ENCODE results near the gene NANOS3.

NANOS3 gene

DNA sequence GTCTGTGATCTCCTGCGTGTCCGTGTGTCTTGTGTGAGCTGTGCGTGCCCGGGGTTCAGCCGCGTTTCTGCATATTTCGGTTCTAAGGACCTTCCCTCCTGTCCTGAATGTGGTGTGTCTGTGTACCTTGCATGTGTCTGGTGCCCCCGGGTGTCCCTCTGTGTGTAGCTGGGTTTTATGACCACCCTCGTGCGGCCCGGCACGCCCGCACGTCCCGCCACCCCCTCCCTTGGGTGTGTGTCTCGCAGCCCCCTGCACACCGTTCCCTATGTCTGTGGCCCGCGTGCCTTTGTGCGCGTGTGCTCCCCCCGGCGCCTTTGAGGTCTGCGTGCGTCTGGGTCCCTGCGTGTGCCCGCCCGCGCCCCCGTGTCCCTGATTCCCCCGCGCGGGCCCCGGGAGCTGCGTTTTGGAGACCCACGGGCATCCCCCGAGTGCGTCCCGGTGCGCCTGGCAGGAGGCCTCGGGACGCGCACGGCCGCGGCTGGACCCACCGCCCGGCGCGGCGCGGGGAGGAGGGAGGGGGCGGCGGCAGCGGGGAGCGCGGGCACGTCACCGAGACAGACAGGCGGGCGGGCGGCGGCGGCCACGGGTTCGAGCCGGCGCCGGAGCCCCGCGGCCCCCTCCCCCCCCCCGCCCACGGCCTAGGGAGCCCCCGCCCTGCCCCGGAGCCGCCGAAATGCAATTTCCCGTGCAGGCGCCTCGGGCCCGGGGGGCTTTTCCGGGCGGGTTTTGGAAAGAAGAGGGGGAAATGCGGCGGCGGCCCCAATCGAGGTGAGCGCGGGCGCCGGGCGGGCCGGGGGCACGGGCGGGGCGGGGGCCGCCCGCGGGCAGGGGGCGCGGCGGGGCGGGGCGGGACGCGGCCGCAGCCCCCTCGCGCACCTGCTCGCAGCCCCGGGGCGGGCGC is 12.0 kb upstream of the NANOS3 start:
- no peak for DNase-seq

GRCh38 chr19:13865571-13866462 is 11.1 kb upstream of the NANOS3 start:
- DNase-seq = no peak

DNA sequence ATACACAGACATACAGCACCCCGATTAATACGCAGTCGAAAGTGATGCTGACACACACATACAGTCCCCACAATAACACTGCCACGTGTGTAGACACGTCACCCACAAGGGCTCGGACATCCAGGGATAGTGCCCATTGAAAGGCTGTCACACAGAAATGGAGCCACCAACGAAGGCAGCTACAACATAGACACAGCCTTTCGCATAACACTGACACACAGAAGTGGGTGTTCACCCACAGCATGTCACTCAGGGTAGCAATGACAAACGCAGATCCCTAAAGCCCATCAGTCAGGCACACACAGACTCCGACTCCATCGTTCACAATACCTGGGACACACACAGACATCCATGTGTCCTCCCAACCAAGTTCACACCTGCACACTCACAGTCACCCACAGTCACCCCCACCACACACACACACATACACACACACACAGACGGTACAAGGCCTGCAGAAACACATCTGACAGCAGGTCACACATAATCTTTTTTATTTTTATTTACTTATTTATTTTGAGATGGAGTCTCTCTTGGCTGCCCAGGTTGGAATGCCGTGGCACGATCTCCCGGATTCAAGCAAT is 10.4 kb upstream of the NANOS3 start:
- DNase-seq = no peak

DNA sequence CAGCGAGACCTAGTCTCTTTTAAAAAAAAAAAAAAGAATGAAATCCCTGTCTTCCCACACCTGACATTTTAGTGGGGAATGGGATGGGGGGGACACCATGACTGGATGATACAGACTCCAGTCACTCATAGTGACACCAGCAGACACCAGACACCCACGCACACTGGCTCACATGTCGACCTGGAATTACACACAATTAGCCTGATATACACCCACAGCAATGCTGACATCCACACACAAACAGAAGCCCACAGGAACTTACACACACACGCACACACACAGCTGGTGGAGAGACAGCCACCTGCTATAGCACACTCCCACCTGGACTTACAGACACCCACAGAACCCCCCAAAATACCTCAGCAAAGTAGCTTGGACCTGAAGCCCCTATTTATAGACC is 8.3 kb upstream of the NANOS3 start:
- no peak for DNase-seq

- no peak for DNase-seq
Measured at GRCh38 chr19:13869281-13869680, 7.7 kb upstream of the NANOS3 start.

- DNase-seq = no peak
Measured at GRCh38 chr19:13870873-13871272, 6.1 kb upstream of the NANOS3 start.

GRCh38 chr19:13872339-13872694 is 4.6 kb upstream of the NANOS3 start:
- no peak for DNase-seq

- no peak for DNase-seq
Measured at GRCh38 chr19:13872695-13873389, 4.1 kb upstream of the NANOS3 start.

DNA sequence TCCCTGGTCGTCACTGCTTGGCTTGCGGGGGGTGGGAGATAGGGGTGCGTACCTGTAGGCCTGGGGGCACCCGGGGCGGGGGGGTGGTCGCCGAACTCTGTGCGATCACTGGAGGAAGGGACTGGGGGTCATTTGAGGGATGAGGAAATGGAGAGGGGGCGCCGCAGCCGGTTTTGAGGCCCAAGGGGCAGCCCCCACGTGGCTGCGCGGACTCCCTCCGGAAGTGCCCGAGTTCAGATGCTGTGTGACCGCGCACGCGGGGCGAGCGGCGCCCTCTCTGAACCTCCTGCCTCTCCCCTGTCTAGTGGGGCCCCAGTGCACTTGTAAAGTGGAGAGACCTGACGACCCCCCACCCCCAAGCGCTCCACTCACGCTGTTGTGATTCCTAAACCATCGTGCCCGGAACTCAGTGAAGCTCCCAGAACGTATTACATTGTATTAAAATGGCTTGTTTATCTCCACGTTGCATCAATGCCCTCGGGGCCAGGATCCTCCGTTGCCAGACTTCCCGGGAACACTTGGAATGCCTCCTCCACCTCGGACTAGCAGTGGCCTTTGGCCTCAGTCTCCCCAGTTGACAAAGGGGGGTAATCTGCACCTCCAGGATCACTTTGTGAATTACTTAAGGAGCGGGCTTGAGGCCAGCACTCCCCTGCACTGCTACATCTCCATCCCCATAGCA is 3.0 kb upstream of the NANOS3 start:
- DNase-seq = no peak

DNA sequence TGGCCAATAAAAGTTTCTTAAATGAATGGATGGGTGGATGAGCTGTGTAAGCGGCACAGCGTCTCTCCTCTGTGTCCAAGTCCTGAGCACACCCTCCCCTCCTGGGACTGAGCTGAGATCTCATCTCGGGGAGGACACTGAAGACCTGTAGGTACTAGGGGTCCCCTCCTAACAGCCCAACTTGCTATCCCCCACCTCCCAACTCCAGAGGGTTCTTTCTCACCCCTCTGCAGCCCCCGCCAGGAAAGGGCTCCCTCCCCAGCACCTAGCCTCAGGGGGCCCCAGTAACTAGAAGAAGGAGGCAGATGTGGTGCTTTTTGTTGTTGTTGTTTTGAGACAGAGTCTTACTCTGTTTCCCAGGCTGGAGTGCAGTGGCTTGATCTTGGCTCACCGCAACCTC is 1.1 kb upstream of the NANOS3 start:
- no peak for DNase-seq

- no peak for DNase-seq
Measured at GRCh38 chr19:13877303-13877702, 369 bp downstream of the NANOS3 start.

DNA sequence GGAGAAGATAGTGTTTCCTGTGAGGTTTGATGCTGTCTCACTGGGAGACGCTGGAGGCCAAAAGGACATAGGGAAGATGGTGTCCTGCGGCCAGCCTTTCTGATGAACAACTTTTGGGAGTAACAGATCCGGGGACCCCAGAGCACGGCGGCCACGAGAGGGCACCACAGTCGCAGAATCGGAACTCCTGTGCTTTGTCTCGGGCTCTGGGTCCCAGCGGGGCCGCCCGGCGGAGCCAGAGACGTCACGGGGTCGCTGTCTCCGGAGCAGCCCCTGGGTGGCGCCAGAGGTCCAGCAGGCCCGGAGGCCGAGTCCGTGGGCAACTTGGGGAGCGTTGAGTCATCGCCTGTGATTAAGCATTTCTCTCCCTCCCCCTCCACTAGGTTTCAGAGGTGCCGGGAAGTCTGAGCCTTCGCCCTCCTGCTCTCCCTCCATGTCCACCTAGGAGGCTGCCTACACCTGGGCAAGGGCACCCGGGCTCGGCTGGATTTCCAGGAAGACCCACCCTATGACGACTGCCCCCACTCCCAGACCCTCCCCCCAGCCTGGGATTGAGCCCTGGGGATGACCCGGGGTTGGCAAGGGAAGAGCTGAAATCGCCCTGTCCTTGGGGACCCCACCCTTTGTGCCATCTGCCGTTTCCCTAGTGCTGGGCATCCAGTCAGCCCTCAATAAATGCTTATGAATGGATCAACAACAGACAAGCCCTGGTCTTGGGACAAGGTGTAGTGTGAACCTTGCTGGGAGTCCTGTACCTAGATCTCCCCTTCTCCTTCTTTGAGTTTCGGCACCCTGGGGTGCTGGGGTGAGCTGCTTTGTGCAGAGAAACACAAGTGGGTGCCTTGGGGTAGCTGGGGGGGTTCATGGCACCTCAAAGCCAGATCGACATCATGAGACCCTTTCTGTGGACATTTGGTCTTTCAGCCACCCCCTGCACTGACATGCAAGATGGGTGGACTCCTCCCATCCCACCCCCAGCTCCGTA is 3.4 kb downstream of the NANOS3 start:
- DNase-seq = peak; percentile 86 to 89

- no peak for DNase-seq
Measured at GRCh38 chr19:13881251-13881691, 4.3 kb downstream of the NANOS3 start.

GRCh38 chr19:13881692-13882418 is 4.9 kb downstream of the NANOS3 start:
- peak in 1 of 2 experiments; percentile 10 for DNase-seq

DNA sequence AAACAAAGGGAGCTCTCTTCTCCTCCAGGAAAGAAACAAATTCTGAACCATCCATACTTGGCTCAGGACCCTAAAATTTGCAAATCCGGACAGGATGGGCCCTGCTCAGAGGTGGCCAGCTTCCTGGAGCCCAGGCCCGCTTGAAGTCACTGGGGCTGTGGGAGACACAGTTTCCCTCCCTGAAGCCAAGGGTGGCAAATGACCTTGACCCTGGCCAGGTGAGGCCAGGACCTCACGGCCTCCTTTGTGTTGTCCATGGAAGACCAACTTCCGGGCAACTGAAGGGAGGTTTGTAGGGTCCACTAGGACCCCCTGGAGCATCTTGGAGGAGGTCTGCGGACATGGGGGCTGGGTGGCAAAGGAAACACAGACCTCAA is 5.5 kb downstream of the NANOS3 start:
- DNase-seq = no peak

- no peak for DNase-seq
Measured at GRCh38 chr19:13882836-13883235, 5.9 kb downstream of the NANOS3 start.

GRCh38 chr19:13883516-13884064 is 6.7 kb downstream of the NANOS3 start:
- DNase-seq = no peak

- no peak for DNase-seq
Measured at GRCh38 chr19:13884726-13885591, 8.0 kb downstream of the NANOS3 start.

- no peak for DNase-seq
Measured at GRCh38 chr19:13885826-13886365, 9.0 kb downstream of the NANOS3 start.

Data from SHP77 (cell line).